HG02885 (cell line): ENCODE results near the gene TCEAL5.
A peak's percentile ranks its signal among the peaks of the same experiment; 100 is the strongest.
"Not testable (repeated sequence)": the region's sequence is repeated elsewhere in the genome, so short reads cannot be mapped to it uniquely, and the experiment has no call there.

Source experiments
- ATAC-seq: cut with Tn5 transposase; IDR thresholded peaks from one replicate; pipeline ENCODE4 v1.9.1; 2021; ENCODE audit warnings: mild to moderate bottlenecking; ENCODE audit not compliant: unreplicated experiment, poor library complexity

The TCEAL5 gene, protein sequence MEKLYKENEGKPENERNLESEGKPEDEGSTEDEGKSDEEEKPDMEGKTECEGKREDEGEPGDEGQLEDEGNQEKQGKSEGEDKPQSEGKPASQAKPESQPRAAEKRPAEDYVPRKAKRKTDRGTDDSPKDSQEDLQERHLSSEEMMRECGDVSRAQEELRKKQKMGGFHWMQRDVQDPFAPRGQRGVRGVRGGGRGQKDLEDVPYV

DNA sequence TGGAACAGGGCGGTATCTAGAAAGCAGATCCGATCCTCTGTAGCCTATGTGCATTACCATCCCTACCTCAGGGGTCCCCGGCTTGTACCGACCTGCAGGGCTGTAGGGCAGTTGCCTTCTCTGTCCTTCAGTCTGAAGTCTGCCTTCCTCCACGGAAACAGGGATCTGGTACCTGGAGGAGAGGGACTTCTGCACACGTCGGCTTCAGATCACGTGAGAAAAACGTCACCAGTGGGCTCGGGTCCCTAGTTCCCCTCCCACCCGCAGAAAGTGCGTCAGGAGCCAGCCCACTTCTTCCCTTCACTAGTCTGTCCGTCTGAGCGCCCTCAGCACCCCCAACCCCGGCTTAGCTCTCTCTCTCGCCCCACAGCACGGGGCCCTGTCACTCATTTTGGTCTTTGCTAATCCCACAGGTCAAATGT is at the start of gene TCEAL5:
TSS of gene TCEAL5 (minus strand) at position 170 of the 422 bp plus-strand sequence. CDS start 2,187 bp downstream, outside the sequence.
- ATAC-seq = no peak

DNA sequence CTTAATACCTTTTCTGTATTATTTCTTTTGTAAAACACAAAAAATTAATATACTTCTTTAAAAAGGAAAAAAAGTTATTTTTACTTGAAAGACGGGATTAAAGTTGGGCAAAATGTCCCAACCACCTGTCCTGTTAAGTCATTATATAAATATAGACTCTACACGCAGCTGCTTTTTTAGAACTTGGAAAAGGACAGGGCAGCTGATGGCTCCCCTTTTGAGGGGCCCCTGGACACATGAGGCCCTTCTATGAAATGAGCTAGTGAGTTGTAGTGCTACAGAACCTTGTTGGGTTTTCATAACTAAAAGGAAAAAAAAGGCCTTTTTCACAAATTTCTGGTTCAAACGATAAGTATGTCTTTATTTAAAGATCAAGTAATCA is 34.8 kb upstream of the TCEAL5 start:
- no peak for ATAC-seq

DNA sequence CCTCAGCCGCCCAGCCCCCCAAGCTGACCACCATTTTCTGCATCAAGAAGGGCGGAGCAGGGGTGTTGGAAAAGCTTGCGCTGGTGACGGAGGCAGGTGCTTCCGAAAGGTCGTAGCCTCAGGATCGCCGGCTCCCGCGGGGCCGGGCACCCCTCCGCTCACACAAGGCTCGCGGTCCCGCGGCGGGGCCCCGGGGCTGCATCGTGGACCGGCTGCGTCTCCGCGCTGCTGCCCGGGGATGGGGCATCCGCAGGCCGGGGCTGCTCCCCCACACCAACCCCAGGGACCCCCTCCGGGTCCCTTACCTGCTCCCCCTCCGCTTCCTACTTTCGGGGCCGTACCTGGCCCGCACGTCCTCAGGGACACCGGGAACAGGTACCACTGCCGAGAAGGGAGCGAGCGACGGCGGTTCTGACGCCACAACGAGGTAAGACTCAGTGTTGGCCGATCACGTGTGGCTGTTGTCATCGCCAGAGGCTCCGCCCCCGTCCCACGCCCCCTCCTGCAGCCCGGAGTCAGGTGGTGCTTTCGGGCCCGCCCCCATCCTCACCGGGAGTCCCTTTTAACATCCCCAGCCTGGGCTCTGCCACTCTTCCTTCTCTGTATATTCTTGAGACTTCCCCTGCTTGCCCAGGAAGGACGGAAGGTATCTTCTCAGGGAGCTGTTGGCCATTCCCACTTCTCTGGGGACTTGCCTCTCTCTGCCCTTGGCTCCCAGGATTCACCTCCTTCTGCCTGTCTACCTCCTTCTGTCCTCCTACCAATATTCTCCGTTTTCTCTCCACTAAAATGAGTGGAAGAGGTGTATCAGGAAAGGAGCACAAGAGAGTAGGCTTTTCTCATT is 34.2 kb upstream of the TCEAL5 start, which contains the start of gene BEX2:
TSS of gene BEX2 (minus strand) at position 436 of the 844 bp plus-strand sequence. CDS start 1,014 bp downstream, outside the sequence.
- ATAC-seq = peak; percentile 99

DNA sequence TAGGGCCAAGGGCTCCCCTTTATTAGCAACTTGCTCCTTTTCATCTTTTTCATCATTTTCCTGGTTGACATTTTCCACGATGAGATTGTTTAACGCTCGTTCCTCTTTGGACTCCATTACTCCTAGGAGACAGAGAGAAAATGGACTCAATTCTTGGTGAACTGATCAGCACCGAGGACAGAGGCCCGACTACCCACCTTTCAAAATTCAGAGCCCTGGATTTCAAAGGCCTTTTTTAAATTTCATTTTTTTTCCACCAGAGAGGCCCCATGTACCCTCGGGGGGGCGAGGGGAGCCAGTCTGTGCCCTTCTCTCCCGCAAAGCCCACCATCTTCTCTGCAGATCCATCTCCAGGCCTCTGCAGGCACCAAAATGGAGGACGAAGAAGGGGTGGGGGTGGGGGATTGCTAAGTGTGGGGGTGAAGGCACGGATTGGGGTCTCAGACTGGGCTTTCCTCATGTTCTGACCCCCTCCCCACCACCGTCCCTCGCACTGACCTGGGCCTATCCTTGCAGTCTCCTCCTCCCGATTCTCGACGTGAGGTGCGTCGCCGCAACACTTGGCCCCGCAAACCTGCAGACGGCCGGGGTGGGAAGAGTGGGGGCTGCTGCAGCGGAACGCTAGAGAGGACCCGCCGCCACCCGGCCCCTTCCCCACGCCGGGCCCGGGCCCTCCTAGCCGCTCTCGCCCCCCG is 33.5 kb upstream of the TCEAL5 start:
- peak; percentile 10 for ATAC-seq

DNA sequence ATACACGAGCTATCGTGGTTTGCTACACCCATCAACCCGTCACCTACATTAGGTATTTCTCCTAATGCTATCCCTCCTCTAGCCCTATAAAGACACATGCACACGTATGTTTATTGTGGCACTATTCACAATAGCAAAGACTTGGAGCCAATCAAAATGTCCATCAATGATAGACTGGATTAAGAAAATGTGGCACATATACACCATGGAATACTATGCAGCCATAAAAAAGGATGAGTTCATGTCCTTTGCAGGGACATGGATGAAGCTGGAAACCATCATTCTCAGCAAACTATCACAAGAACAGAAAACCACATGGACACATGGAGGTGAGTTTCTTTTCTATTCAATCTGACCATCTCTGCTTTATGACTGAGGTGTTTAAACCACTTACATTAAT is 29.1 kb upstream of the TCEAL5 start:
- ATAC-seq = not testable (repeated sequence)

DNA sequence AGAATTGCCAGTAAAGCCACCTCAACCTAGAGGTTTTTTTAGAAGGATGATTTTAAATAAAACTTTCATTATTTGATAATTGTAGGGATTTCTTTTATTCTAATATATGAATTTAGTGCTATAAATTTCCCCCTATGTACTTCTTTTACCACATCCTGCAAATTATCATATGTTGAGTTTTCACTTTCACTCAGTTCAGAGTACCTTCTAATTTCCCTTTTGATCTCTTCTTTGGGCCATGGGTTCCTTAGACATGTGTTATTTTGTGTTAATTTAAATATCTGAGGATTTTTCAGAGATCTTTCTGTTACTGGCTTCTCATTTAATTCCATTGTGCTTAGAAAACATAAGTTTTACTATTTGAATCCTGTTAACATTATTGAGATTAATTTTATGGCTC is 28.2 kb upstream of the TCEAL5 start:
- ATAC-seq = no peak

DNA sequence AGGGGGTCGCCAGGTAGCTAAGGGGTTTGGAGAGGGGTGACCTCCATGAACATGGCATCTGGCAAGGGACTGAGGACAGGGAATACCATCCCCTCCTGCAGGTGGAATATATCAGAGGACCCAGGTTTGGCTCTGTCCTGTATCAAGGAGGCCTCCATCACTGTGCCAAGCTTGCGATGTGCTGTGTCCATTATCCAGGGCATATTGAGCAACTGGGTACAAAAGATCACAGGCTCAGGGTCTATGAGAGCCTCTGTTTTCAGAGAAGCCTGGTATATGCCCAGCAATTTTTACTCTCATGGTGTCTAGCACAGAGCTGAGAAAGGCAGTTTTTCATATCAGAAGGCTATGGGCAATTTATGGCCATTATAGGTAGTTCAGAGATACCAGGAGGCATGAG is 16.6 kb upstream of the TCEAL5 start:
- ATAC-seq = no peak

DNA sequence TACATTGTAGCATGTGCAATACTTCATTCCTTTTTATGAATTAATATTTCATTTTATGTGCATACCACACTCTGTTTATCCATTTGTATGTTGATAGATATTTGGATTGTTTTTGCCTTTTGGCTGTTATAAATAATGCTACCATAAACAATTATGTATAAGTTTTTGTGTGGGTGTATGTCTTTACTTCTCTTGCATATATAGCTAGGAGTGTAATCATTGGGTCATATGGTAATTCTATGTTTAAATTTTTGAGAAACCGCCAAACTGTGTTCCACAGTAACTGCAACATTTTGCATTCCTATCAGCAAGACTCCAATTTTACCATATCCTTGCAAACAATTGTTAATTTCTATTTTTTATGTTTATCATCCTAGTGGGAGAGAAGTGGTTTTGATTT is 3.1 kb upstream of the TCEAL5 start:
- ATAC-seq = no peak

DNA sequence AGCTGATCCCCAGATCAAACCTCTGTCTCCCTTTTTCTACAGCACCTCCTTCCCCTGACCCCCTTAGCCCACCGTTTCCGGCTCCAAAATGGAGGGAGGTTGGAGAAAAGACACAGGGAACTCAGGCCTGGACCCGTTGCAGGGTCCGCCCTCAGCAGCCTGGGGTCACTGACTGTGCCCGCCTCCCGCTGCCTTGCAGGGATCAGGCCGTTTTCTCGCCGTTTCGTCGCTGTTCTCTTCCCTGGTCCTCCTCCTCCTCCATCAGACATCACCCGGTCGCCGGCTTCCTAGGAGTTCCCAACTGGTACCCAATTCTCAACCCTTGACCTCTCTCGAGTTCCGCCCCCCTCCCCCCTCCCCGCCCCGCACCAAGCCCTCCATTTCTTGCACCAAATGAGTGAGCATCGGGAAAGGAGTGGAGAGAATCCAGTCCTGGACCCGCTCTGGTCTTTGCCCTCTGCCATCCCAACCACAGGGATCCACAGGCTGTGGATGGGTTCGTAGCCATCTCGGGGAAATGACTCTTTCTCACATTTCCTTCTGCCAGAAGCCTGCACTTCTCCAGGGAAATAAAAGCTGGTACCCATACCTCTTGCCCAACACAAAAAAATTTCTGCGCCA is 493 bp downstream of the TCEAL5 start:
- no peak for ATAC-seq

DNA sequence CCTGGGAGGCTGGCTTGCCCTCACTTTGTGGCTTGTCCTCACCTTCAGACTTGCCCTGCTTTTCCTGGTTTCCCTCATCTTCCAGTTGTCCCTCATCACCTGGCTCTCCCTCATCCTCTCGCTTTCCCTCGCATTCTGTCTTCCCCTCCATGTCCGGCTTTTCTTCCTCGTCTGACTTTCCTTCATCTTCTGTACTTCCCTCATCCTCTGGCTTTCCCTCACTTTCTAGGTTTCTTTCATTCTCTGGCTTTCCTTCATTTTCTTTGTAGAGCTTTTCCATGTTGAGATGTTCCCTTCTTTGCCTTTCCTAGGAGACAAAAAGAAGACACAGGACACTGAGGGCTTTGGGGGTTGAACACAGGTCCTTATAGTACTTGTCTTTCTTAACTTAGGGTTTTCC is 2.3 kb downstream of the TCEAL5 start:
- no peak for ATAC-seq

DNA sequence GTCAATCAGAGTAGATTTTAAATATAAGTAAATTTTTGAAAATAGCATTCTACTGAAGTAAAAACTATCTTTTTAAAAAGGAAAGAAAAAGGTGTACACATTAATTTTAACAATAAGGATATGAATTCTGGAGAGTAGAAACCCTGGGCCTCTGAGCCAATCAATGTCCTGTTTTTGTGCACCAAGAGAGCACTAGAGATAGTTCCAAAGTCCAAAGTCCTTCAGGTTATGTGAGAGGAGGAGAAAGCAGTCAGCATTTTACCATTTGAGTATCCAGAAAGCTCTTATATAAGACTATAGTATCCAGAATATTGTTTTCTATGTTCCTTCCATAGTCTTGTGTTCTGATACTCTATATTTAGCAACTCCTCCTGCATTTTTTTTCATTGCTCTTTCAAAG is 18.3 kb downstream of the TCEAL5 start:
- ATAC-seq = no peak

DNA sequence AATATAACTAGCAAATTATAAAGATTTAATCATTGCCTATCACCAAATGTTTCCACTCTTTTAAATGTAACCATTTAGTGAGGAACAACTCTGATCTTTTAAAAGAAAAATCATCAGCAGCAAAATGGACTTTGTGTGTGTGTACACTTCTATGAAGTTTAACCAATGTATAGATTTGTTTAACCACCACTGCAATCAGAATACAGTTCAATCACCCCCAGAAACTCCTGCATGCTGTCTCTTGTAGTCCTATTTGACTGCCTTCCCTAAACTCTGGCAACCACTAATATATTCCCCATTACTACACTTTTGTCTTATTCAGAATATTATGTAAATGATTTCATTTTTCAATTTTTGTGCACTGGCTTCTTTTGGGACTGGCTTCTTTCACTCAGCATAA is 19.9 kb downstream of the TCEAL5 start:
- no peak for ATAC-seq

DNA sequence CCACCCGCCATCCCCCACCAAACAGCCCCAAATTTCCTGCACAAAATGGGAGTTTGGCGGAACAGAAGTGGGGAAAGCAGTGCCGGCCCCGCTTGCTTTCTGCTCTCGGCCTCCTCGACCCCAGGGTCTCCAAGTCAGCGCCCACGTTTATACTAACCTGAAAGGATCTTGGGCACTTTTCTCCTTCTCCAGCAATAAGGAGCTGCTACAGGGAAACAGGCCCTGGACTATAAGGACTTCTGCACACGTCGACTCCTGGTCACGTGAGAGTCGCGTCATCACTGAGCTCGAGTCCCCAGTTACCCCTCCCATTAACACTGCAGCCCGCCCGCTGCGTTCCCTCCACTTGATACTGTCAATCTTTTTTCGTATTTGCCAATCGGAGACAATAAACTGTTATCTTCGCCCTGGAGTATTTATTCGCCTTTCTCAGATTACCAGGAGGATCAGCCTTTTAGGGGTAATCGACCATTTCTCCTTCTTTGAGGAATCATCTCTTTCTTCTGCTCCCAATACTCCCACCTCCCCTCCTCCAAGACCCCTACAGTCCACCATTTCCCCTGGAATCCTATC is 21.5 kb downstream of the TCEAL5 start, which contains the start of gene TCEAL8:
TSS of gene TCEAL8 (minus strand) at position 235 of the 573 bp plus-strand sequence. CDS start 1,176 bp downstream, outside the sequence.
- peak; percentile 99 for ATAC-seq

DNA sequence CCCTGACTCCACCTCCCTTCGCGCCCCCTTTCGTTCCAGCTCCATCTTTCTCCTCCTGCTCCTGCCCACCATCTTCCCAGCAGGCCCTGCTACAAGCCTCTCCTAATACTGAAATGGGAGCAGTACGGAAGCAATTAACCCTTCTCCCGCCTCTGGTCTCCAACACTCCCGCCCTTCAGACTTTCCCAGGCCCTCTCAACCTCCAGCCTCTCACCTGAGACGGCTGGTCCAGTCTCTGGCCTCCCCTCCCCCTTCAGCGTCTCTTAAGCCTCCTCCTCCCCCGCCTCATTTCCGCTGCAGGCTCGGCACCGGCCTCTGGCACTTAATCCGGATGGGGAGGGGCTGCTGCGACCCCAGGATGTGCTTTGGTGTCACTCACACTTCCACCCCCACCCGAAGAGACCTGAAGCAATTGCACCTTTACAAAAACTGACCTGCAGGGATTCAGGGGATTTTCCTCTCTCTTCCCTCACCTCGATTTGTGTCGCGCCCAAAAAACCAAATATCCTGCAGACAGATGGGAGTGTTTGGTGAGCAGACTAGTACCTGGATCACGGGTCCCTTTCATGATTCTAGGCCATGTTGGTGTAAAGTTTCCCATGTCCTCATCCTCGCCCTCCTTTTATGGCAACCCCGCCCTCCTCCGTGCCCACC is 22.3 kb downstream of the TCEAL5 start:
- peak; percentile 53 for ATAC-seq

DNA sequence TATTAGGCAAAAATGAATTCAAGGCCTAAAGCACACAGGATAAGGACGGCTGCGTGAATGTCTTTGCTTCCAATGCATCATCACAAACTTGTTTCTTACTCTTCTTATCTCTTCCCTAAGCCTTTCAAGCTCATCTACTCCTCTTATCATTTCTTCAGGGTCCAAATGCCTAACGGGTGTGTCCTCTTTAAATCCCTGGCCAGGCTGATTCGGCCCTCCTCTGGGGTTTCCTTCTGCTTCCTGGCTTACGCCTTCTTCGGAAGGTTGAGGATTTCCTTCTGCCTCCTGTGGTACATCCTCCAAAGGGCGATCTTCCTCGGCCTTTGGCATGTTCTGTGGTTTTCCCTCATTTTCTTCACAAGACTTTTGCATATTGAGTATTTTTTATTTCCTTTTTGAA is 22.9 kb downstream of the TCEAL5 start:
- no peak for ATAC-seq

DNA sequence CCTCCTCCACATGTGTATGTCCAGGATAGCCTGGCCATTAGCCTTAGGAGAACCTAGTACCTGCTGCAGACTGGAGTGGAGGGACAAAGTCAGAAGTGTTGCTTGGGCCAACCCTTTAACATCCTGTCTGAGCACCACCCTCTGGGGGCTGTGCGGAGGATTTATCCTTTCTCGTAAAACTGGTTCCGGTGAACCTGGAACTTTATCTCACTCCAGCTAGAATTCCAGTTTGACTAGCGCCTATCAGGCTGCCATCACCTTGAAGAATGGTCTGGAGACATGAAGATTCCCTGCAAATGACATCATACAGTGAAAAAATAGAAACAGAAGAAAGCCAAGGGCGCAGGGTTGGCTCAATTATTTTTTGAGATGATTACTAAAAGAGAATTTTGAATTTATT is 25.6 kb downstream of the TCEAL5 start:
- ATAC-seq = no peak

DNA sequence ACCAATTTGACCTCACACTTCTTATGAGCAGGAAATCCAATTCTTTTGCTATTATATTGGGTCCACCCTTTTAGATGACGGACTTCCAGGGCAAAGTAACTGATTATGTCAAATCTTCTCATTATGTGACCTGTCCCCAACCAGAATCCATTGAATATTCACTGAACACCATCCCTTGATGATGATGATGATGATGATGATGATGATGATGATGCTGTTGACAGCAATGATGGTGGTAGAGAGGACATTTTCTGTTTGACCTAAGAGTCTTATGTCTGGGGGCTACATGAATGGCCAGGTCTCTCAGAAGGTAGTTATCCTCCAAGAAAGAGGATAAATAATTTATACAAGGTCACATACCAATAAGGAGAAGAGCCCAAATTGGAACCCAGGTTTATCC is 26.7 kb downstream of the TCEAL5 start:
- ATAC-seq = no peak

DNA sequence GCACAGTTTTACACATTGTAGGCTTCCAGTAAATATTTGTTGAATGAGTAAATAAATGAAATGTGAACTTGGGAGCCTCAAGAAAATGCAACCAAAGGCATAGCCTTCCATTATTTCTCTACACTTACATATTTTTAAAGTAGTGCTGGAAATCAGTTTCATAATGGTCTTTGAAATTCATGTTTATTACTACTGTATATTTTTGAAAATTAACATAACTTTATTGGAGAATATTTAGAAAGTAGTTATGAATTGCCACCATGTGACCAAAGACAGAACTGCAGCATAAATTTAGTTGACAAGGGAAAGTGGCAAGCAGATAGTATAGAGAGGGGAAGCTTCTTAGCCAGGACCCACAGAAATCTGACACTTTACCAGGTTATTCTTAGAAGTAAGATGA is 28.0 kb downstream of the TCEAL5 start:
- ATAC-seq = peak; percentile 67

DNA sequence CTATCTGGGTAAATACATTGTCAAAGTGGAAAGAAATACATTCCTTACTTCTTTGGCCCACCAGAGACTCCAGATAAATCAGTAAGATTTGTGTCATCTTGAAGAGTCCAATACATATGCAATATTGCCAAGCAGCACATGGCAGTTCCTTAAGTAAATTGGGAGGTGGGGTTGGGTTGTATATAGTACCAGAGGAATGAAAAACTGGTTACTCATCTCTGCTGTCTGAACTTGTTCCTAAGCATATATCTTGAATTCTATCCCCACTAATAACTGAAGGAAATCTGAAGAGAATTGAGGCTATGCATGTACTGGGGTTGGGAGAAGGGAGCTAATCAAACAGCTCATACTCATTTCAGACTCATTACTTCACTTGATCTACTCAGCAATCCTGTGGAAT is 36.4 kb downstream of the TCEAL5 start:
- no peak for ATAC-seq

DNA sequence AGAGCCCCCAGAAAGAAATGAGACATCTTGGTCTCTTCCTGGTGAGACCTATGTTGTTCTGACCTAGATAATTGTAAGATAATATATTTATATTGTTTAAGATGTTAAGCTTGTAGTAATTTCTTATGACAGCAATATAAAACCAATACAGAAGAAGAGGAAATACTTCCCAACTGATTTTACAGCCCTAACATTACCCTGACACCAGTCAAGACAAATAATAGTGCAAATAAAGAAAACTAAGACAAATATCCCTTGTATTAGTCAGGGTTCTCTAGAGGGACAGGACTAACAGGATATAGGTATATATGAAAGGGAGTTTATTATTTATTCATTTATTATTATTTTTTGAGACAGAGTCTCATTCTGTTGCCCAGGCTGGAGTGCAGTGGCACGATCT is 40.3 kb downstream of the TCEAL5 start:
- ATAC-seq = no peak
